ENCODE measurements around the gene PCDHGC3. TPM values are rescaled to one million over a fixed set of nuclear protein-coding genes. Genes with fewer than 3 reads are reported as not detected.

PCDHGC3 gene
- total and polyA plus RNA-seq, 2 donors = 5.5 to 28.7 TPM

DNA sequence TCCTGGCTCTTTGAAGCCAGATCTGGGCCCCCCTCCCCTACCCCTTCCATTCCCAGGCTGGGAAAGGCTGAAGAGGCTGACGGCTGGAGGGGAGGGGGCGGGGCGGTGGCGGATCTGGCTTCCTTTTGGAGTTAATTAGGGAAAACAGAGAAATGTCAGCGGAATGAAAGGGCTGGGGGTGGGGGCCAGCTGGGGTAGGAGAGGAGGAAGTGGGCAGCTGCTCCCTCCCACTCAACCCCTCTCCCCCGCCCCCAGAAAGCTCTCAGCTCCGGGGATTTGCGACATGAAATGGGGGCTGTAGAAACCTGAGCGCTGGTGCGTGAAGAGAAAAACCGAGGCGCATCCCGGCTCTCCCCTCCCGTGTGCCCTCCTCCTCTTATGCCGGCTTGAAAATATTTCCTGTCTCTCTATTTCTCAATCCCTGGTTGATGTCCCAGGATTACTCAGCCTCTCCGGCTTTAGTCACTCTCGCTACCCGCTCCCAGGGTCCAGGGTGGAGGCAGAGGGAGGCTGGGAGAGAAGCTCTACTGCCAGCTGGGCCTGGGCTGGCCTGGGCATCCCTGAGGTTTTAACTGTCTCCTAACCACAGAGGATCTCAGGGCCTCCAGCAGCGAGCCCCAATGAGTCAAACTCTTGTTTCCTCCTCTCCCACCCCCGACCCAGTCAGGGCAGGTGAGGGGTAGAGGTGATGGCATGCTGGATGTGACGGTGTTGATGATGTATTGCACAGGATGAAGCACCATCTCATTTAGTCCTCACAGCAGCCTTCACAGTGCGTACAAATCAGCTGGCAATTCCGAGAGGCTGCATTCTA lies 33.2 kb downstream of the PCDHGC3 start:
- peaks cover 0 to 45% of the 10 kb centered on the region in 2 donors for H3K27me3 ChIP-seq (ENCODE audit: control insufficient read depth in 2 of 2, insufficient read depth in 1 of 2, low read length in 1 of 2)
- H3K9me3 ChIP-seq (ENCODE audit: control insufficient read depth in 2 of 2, insufficient read depth in 1 of 2, low read length in 1 of 2) = no peaks in the 10 kb centered on the region
- no peak for DNase-seq (ENCODE audit: low read depth in 6 of 9, low spot score in 9 of 9)
- H3K4me1 ChIP-seq (ENCODE audit: control insufficient read depth in 2 of 2, insufficient read depth in 2 of 2, low read length in 2 of 2) = peaks cover 4 to 44% of the 10 kb centered on the region in 2 donors
- H3K27ac ChIP-seq (ENCODE audit: low read depth in 1 of 2, low read length in 1 of 2) = peak overlapping the region; percentile 36 to 43
- no peak overlapping the region for H3K4me3 ChIP-seq (ENCODE audit: low read length in 2 of 2)
- WGBS = 41% methylated on average over 23 of the region's 23 CpGs
- no peaks in the 10 kb centered on the region for H3K36me3 ChIP-seq (ENCODE audit: control insufficient read depth in 2 of 2, insufficient read depth in 2 of 2, low read length in 1 of 2)

DNA sequence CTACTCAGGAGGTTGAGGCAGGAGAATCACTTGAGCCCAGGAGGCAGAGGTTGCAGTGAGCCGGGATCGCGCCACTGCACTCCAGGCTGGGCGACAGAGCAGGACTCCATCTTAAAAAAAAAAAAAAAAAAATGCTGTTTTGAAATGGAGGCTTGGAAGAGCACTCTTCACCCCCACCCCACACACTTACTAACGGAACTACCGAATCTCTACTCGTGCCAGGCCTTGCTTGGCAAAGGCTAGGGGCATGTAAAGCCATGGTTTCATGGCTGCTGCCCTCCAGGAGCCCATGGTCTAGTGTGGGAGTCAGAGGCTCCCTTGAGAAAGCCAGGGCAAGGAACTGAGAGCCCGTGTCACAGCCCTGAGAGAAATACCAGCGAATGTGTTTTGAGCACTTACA lies 34.4 kb downstream of the PCDHGC3 start:
- Histone ChIP-seq H3K4me3 (ENCODE audit: low read length in 2 of 2) (no peak overlapping the region), H3K27ac (ENCODE audit: low read depth in 1 of 2, low read length in 1 of 2) (no peak overlapping the region), H3K4me1 (ENCODE audit: control insufficient read depth in 2 of 2, insufficient read depth in 2 of 2, low read length in 2 of 2) (peaks cover 10 to 56% of the 10 kb centered on the region in 2 donors), H3K9me3 (ENCODE audit: control insufficient read depth in 2 of 2, insufficient read depth in 1 of 2, low read length in 1 of 2) (no peaks in the 10 kb centered on the region), H3K27me3 (ENCODE audit: control insufficient read depth in 2 of 2, insufficient read depth in 1 of 2, low read length in 1 of 2) (peaks cover 0 to 51% of the 10 kb centered on the region in 2 donors), H3K36me3 (ENCODE audit: control insufficient read depth in 2 of 2, insufficient read depth in 2 of 2, low read length in 1 of 2) (peaks cover 2 to 5% of the 10 kb centered on the region in 2 donors)
- 98% methylated on average over 9 of the region's 9 CpGs for WGBS
- DNase-seq (ENCODE audit: low read depth in 6 of 9, low spot score in 9 of 9) = no peak

- peaks cover 0 to 51% of the 10 kb centered on the region in 2 donors for H3K27me3 ChIP-seq (ENCODE audit: control insufficient read depth in 2 of 2, insufficient read depth in 1 of 2, low read length in 1 of 2)
- no peak overlapping the region for H3K27ac ChIP-seq (ENCODE audit: low read depth in 1 of 2, low read length in 1 of 2)
- 93% methylated on average over 14 of the region's 14 CpGs for WGBS
- H3K36me3 ChIP-seq (ENCODE audit: control insufficient read depth in 2 of 2, insufficient read depth in 2 of 2, low read length in 1 of 2) = peaks cover 10 to 11% of the 10 kb centered on the region in 2 donors
- DNase-seq (ENCODE audit: low read depth in 6 of 9, low spot score in 9 of 9) = no peak
- H3K4me3 ChIP-seq (ENCODE audit: low read length in 2 of 2) = no peak overlapping the region
- H3K4me1 ChIP-seq (ENCODE audit: control insufficient read depth in 2 of 2, insufficient read depth in 2 of 2, low read length in 2 of 2) = peaks cover 10 to 63% of the 10 kb centered on the region in 2 donors
- no peaks in the 10 kb centered on the region for H3K9me3 ChIP-seq (ENCODE audit: control insufficient read depth in 2 of 2, insufficient read depth in 1 of 2, low read length in 1 of 2)
Measured at GRCh38 chr5:141510850-141511601, 35.3 kb downstream of the PCDHGC3 start.

GRCh38 chr5:141511771-141512325 lies 36.1 kb downstream of the PCDHGC3 start:
- no peak overlapping the region for H3K4me3 ChIP-seq (ENCODE audit: low read length in 2 of 2)
- peaks cover 0 to 51% of the 10 kb centered on the region in 2 donors for H3K27me3 ChIP-seq (ENCODE audit: control insufficient read depth in 2 of 2, insufficient read depth in 1 of 2, low read length in 1 of 2)
- H3K4me1 ChIP-seq (ENCODE audit: control insufficient read depth in 2 of 2, insufficient read depth in 2 of 2, low read length in 2 of 2) = peaks cover 10 to 63% of the 10 kb centered on the region in 2 donors
- H3K36me3 ChIP-seq (ENCODE audit: control insufficient read depth in 2 of 2, insufficient read depth in 2 of 2, low read length in 1 of 2) = peaks cover 18 to 19% of the 10 kb centered on the region in 2 donors
- peak overlapping the region in 1 of 2 donors; percentile 46 for H3K27ac ChIP-seq (ENCODE audit: low read depth in 1 of 2, low read length in 1 of 2)
- no peaks in the 10 kb centered on the region for H3K9me3 ChIP-seq (ENCODE audit: control insufficient read depth in 2 of 2, insufficient read depth in 1 of 2, low read length in 1 of 2)
- DNase-seq (ENCODE audit: low read depth in 6 of 9, low spot score in 9 of 9) = no peak
- 83% methylated on average over 4 of the region's 4 CpGs for WGBS

DNA sequence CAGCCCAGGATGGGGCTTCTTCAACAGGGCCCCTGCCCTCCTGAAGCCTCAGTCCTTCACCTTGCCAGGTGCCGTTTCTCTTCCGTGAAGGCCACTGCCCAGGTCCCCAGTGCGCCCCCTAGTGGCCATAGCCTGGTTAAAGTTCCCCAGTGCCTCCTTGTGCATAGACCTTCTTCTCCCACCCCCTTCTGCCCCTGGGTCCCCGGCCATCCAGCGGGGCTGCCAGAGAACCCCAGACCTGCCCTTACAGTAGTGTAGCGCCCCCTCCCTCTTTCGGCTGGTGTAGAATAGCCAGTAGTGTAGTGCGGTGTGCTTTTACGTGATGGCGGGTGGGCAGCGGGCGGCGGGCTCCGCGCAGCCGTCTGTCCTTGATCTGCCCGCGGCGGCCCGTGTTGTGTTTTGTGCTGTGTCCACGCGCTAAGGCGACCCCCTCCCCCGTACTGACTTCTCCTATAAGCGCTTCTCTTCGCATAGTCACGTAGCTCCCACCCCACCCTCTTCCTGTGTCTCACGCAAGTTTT lies 36.7 kb downstream of the PCDHGC3 start:
- WGBS = 7% methylated on average over 28 of the region's 28 CpGs
- peaks cover 0 to 51% of the 10 kb centered on the region in 2 donors for H3K27me3 ChIP-seq (ENCODE audit: control insufficient read depth in 2 of 2, insufficient read depth in 1 of 2, low read length in 1 of 2)
- peaks cover 10 to 60% of the 10 kb centered on the region in 2 donors for H3K4me1 ChIP-seq (ENCODE audit: control insufficient read depth in 2 of 2, insufficient read depth in 2 of 2, low read length in 2 of 2)
- peak overlapping the region; percentile 38 to 41 for H3K4me3 ChIP-seq (ENCODE audit: low read length in 2 of 2)
- H3K36me3 ChIP-seq (ENCODE audit: control insufficient read depth in 2 of 2, insufficient read depth in 2 of 2, low read length in 1 of 2) = peaks cover 24 to 25% of the 10 kb centered on the region in 2 donors
- H3K9me3 ChIP-seq (ENCODE audit: control insufficient read depth in 2 of 2, insufficient read depth in 1 of 2, low read length in 1 of 2) = no peaks in the 10 kb centered on the region
- peak in 7 of 9 donors; percentile 49 to 83 (median 68) for DNase-seq (ENCODE audit: low read depth in 6 of 9, low spot score in 9 of 9)
- H3K27ac ChIP-seq (ENCODE audit: low read depth in 1 of 2, low read length in 1 of 2) = peak overlapping the region; percentile 72 to 73

DNA sequence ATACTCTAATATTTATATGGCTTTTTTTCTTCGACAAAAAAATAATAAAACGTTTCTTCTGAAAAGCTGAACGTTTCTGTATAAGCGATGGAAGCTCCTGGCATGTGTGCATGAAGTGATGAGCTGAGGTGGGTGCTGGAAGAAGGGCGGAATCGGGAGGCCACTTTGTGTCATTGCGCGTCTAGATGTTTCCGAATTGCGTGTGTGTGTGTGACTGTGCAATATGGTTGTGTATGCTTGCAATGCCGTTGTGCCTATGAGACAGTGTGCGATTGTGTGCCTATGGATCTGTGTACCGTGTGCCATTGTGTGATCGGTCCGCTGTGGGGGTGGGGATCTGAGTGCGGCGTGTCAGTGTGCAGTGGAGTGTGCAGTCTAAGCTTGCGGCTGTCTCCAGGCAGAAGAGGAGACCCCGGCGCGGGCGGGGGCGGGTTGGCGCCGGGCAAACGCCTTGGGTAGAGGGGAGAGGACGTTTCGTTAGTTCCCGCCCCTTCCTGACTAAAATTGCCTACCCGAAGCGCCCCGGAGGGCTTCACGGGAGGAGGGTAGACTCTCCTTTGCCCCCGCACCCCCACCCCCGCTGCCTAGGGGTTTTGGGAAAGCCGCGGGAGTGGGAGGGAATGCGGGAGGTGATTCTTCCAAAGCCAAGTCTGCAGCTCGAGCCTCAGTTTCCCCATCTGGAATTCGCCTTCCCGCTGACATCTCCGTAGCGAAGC lies 37.3 kb downstream of the PCDHGC3 start:
- Histone ChIP-seq H3K27ac (ENCODE audit: low read depth in 1 of 2, low read length in 1 of 2) (peak overlapping the region; percentile 72 to 77), H3K4me1 (ENCODE audit: control insufficient read depth in 2 of 2, insufficient read depth in 2 of 2, low read length in 2 of 2) (peaks cover 10 to 54% of the 10 kb centered on the region in 2 donors), H3K4me3 (ENCODE audit: low read length in 2 of 2) (peak overlapping the region; percentile 38 to 41), H3K36me3 (ENCODE audit: control insufficient read depth in 2 of 2, insufficient read depth in 2 of 2, low read length in 1 of 2) (peaks cover 30 to 31% of the 10 kb centered on the region in 2 donors), H3K9me3 (ENCODE audit: control insufficient read depth in 2 of 2, insufficient read depth in 1 of 2, low read length in 1 of 2) (no peaks in the 10 kb centered on the region), H3K27me3 (ENCODE audit: control insufficient read depth in 2 of 2, insufficient read depth in 1 of 2, low read length in 1 of 2) (peaks cover 0 to 45% of the 10 kb centered on the region in 2 donors)
- DNase-seq (ENCODE audit: low read depth in 6 of 9, low spot score in 9 of 9) = peak in 5 of 9 donors; percentile 31 to 66 (median 39)
- 10% methylated on average over 43 of the region's 43 CpGs for WGBS

- Histone ChIP-seq H3K4me1 (ENCODE audit: control insufficient read depth in 2 of 2, insufficient read depth in 2 of 2, low read length in 2 of 2) (peaks cover 10 to 48% of the 10 kb centered on the region in 2 donors), H3K27ac (ENCODE audit: low read depth in 1 of 2, low read length in 1 of 2) (peak overlapping the region; percentile 72 to 77), H3K27me3 (ENCODE audit: control insufficient read depth in 2 of 2, insufficient read depth in 1 of 2, low read length in 1 of 2) (peaks cover 0 to 39% of the 10 kb centered on the region in 2 donors), H3K9me3 (ENCODE audit: control insufficient read depth in 2 of 2, insufficient read depth in 1 of 2, low read length in 1 of 2) (no peaks in the 10 kb centered on the region), H3K36me3 (ENCODE audit: control insufficient read depth in 2 of 2, insufficient read depth in 2 of 2, low read length in 1 of 2) (peaks cover 32 to 38% of the 10 kb centered on the region in 2 donors), H3K4me3 (ENCODE audit: low read length in 2 of 2) (peak overlapping the region; percentile 38 to 41)
- DNase-seq (ENCODE audit: low read depth in 6 of 9, low spot score in 9 of 9) = peak in 5 of 9 donors; percentile 28 to 64 (median 34)
- 43% methylated on average over 29 of the region's 29 CpGs for WGBS
Measured at GRCh38 chr5:141513627-141514329, 38.0 kb downstream of the PCDHGC3 start.

All from thymus (tissue), 11 donors.